SK-N-DZ (cell line): ENCODE measurements around the gene USB1.

Experiments
- DNase-seq: peaks from one replicate; pipeline ENCODE4 v3.0.0-alpha.2; 2015; ENCODE audit warnings: low spot score

Gene USB1

DNA sequence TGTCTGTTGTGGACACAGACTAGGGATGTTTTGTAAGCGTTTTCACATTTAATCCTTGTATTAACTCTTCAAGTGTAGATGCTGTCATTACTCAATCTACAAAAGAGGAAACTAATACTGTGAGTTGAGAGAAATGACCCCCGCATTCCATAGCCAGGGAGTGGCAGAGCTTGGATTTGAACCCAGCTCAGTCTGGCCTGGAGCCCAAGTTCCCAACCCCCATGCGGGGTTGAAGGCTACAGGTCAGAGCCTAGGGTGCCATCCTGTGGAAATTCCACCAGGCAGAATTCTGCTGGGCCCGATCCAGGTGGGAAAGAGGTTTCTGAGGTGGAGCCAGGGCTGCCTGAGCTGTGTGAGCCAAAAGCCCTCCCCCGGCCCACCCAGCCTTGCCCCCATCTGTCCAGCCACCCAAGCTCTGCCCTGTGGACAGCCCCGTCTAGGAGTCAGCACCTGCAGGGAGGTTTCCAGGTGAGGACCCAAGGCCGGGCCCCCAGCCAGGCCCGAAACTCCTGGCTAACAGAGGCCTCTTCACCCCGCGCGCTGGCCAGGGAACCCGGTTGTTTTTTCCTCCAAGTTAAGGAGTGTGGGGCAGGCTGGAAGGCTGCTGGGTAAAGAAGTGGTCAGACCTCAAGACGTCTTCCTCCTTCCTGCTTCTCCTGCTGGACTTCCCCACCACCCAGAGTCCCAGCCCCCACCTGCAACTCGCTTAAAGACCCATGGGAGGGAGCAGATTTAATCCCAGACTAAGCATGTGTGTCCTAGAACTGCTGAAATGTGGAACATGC, 30.0 kb downstream of the USB1 start:
- no peak for DNase-seq

DNA sequence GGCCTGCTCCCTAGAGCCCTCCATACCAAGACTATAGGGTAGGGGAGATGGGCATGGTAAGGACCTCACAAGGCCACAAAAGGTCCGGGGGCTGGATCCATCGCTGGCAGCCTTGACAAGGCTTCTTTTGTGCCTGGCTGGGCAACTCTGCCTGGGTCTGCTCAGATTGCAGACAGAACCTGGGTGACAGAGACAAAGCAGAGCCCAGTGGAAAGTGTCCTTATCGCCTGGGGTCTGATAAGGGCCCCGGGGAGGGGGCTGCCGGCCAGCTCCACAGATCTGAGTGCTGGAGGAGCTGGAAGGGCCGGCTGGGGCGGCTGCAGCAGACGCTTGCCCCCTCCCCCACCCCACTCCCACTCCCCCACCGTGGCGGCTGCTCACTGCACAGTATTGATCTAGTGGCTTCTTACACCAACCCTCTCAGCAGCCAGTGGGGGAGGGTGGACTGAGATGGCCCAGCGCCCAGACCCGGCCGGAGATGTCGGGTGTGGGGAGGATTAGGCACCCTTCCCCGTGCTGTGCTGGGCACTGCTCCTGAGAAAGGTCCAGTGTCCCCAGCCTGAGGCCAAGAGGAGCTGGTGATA, 31.6 kb downstream of the USB1 start:
- peak; percentile 93 for DNase-seq

DNA sequence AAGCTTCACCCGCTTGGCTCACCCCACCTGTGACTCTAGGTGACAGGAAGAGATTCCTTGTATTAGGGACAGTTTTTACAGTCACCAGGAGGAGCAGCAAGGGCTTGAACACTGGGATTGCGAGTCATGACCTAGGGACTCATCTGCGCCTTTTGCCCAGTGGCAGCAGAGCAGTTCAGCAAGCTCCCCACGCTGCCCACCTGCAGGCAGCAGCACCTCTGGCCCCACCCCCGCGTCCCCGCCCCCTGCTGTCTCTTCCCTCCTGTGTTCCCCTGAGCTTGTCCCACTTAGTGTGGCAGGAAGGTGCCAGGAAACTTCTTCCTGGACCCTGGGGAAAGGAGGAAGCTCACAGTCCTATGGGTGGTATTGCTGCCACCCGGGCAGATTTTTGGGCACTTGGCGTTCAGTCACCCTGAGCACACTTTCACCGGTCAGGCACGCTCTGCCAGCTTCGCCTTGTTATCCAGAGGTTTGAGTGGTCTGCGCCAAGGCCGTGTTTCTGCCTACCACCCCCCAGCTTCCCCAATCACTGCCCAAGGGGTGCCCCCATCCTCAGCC, 33.0 kb downstream of the USB1 start:
- DNase-seq: no peak

DNA sequence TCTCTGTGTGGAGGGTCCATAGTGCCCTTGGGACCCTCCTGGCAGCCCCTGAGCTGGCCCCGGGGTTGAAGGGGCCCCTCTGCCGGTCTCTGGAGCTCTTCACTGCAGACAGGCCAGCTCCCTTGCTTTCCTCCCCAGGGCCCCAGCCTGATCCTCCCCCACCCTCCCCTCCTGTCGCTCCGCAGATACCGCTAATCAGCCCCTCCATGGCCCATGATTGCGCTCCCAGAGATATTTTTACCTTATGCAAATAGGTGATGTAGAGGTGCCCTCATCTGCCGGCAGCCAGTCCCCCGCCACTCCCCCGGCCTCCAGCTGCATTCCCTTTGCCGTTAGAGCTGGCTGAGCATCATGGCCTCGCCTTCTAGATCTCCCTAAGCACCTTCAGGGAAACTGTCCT, 33.6 kb downstream of the USB1 start:
- no peak for DNase-seq

DNA sequence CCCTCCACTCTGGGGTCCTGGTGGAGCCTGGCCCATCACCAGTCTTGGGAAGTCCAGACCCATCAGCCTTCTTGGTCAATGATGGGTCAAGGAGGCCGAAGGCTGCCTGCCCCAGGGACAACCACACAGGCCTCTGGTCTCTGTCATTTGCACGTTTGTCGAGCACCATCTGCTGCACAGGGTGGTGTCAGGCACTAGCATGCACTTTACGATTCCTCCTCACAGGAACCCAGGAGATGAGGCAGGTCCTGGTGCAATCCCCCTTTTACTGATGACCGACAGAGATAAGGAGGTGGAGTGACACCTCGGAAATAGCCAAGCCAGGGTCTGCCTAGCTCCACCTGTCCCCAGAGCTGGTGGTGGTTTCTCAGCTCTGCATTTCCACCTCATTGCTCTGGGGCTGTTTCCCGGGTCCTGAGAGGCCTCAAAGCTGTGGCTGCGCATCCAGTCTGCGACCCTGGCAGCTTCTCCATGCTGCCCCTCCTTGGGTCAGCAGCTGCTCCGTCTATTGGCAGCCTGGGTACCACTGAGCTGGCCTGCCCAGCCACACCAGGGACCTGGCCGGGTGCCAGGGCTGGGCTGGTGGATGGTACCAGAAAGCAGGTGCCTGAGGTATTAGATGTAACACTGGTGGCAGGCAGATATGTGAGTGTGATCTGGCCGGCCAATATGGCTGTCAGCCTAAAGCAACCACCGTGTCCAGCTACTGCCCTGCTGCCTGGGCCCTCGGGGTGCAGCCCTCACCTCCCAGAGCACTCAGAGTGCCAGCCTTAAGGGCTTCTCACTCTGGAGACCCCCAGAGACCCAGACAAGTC, 34.4 kb downstream of the USB1 start:
- peak; percentile 85 for DNase-seq

DNA sequence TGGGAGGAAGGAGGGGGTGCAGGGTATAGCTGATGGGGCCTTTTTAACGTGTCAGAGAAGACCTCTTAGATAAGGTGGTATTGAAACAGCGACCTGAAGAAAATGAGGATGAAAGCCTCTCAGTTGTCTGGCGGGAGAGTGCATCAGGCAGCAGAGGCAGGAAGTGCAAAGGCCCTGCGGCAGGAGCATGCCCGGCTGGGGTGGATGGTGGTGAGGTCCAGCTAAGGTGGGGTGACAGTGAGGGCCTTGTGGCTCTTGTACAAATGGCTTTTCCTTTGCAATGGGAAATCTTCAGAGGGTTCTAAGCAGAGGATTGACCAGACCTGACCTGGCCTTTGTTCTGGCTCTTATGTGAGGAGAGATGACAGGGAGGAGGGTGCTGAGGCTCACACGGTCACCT, 35.7 kb downstream of the USB1 start:
- no peak for DNase-seq

DNA sequence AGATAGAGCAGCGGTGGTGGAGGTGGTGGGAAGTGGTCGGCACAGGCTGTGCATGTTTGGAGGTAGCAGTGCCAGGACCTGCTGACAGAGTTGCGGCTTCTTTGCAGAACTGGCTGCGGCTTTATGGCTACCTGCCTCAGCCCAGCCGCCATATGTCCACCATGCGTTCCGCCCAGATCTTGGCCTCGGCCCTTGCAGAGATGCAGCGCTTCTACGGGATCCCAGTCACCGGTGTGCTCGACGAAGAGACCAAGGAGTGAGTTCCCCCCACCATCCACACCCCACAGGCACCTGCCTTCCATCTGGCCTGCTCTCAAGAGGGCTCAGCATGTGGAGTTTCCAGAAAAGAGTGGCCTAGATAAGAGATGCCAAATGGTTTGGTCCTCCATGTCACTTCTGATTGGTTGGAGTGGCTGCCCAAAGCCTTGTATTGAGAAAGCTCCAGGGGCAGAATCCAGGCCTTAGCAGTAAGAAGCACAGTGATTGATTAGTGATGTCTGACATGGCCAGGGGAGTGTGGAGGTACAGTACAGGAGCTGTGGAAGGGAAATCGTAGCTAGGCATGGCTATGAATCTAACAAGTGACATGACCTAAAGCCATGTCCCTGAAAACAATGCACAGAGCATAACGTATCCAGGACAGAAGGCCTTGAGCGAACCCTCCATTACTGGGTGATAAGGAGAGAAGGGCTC, 36.3 kb downstream of the USB1 start:
- DNase-seq: no peak

DNA sequence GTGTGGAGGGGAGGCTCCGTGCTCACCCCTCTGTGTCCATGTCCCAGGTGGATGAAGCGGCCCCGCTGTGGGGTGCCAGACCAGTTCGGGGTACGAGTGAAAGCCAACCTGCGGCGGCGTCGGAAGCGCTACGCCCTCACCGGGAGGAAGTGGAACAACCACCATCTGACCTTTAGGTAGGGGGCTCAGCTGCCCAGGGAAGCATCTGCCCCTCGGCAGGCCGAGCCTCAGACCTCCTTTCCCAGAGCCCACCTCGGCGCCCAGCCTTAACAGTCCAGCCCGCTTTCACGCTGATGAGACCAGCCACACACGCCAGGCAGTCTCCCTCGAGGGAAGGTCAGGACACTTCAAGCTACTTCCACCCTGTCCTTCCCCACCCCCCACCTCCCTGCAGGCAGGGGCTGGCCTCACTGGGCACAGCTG, 37.0 kb downstream of the USB1 start:
- no peak for DNase-seq

DNA sequence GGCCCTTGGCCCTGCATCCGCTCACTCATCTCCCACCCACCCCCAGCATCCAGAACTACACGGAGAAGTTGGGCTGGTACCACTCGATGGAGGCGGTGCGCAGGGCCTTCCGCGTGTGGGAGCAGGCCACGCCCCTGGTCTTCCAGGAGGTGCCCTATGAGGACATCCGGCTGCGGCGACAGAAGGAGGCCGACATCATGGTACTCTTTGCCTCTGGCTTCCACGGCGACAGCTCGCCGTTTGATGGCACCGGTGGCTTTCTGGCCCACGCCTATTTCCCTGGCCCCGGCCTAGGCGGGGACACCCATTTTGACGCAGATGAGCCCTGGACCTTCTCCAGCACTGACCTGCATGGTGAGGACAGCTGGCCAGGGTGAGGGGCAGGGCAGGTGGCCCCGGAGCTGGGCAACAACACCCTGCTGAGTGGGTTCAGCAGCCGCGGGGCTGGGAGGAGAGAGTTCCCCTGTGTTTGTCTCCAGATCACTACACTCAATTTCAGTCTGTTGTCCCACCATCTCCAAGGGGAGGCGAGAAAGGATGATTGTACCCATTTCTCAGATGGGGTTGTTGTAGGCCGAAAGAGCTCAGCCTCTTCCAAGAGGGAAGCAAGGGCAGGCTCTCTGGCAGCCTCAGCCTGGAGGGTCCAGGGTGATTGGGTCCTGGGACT, 38.8 kb downstream of the USB1 start:
- no peak for DNase-seq

DNA sequence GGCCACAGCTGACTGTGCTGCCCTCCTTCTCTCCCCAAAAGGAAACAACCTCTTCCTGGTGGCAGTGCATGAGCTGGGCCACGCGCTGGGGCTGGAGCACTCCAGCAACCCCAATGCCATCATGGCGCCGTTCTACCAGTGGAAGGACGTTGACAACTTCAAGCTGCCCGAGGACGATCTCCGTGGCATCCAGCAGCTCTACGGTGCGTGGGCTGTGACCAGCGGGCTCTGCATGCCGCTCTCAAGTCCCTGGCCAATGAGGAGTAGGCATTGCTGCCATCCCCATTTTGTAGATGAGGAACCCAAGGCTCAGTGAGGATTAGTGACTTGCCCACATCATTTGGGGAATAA, 39.3 kb downstream of the USB1 start:
- no peak for DNase-seq

DNA sequence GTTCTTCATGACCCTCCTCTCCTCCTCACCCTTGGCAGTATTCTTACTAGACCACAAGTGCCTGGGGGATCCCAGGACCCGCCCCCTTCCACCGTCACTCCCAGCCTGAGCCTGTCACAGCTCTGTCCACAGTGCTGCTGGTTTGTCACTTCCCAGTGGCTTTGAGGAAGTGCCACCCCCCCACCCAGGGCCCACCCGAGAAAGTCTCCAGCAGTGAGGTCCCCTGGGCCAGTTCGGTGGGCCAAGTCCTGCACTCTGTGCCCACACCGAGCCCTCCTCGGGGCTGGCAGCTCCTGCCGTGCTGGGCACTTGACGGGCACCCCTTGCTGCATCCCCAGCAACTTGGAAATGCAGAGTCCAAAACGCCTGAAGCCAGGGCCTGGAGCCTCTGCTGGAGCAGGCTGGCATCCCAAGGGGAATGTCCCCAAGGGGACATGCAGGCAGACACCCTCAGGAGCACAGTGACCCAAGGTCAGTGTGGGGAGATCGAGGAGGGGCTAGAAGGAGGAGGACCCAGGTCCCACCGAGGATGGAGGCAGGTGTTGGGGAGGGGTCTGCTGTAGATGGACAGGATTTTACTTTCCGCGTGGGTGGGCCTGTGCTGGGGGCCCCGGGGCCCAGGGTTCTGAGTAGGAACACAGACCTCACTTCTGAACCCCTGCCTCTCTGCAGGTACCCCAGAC, 39.9 kb downstream of the USB1 start:
- DNase-seq: no peak

DNA sequence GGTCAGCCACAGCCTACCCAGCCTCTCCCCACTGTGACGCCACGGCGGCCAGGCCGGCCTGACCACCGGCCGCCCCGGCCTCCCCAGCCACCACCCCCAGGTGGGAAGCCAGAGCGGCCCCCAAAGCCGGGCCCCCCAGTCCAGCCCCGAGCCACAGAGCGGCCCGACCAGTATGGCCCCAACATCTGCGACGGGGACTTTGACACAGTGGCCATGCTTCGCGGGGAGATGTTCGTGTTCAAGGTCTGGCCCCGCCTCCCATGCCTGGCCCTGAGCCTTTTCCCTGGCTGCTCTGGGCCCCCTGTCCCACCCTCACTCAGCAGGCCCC, 40.4 kb downstream of the USB1 start:
- DNase-seq: no peak

DNA sequence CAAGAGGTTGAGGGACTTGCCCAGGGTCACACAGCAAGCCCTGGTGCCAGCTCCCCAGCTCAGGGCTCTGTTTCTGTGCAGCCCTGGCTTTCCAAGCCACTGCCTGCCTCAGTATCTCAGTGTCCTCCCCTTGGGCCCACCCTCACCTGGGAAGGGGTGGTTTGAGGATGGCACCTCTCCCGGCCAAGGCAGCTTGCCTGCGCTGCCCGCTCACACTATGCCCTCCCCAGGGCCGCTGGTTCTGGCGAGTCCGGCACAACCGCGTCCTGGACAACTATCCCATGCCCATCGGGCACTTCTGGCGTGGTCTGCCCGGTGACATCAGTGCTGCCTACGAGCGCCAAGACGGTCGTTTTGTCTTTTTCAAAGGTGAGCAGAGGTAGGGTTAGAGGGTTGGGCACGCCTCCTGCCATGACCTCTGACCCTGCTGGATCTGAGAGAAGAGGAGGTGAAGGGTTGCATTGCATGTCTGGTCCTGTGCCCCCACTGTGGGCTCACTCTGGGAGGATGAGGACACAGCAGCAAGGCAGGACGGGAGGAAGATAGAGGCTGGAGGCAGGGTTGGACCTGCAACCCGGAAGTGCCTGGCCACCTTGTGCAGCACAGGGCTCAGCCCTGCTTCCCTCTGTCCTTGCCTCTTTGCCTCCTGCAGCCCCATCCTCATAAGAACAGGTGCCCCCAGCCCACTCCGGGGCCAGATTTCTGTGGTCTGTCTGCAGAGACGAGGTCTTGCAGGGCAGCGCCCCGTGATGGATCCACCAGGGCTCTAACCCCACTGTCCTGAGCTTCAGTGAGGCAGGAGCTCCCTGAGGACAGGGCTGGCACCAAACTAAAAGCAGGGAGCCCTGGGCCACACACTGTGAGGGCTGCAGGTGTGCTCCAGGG, 41.0 kb downstream of the USB1 start:
- no peak for DNase-seq

DNA sequence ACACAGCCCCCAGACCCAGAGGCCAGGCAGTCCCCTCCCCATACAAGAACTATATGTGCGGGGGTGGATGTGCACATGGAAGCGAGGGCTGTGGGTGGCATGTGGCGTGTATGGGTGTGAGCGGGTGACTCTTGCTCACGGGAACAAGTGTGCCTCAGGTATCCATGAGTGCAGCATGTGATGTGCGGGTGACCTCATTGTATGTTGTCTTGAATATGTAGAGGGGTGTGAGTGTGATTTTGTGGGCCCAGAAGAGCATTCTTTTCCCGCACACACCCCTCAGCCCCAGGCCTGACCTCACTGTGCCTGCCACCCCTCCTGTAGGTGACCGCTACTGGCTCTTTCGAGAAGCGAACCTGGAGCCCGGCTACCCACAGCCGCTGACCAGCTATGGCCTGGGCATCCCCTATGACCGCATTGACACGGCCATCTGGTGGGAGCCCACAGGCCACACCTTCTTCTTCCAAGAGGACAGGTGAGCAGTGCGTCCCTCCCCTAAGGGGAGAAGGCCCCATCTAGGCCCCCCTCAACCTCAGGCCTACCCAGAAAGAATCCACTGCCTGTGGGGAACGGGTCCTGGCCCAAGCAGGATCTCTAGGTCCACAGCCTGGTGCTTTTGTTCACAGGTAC, 41.8 kb downstream of the USB1 start:
- no peak for DNase-seq

DNA sequence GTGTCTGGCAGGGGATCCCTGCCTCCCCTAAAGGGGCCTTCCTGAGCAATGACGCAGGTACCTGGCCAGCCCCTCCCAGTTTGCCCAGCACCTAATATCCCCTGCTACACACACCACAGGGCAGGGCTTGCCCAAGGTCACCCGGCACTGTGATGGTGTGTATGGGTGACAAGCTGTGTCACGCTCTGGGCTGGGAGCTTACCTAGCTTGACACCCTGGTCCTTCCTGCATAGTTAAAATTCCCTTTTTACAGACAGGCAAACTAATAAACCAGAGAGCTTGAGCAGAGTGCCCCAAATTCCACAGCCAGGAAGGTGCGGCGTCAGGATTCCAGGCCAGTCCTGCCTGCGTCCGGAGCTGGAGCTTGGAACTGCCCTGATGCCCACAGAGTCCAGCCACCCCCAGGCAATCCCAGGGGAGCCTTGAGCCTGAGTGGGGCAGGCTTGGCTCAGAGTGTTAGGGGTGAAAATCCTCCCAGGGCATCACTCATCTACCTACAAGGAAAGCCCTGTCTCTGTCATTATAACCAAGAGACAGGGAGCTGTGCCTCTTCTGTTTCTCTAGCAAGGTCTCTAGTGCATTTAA, 42.5 kb downstream of the USB1 start:
- no peak for DNase-seq

DNA sequence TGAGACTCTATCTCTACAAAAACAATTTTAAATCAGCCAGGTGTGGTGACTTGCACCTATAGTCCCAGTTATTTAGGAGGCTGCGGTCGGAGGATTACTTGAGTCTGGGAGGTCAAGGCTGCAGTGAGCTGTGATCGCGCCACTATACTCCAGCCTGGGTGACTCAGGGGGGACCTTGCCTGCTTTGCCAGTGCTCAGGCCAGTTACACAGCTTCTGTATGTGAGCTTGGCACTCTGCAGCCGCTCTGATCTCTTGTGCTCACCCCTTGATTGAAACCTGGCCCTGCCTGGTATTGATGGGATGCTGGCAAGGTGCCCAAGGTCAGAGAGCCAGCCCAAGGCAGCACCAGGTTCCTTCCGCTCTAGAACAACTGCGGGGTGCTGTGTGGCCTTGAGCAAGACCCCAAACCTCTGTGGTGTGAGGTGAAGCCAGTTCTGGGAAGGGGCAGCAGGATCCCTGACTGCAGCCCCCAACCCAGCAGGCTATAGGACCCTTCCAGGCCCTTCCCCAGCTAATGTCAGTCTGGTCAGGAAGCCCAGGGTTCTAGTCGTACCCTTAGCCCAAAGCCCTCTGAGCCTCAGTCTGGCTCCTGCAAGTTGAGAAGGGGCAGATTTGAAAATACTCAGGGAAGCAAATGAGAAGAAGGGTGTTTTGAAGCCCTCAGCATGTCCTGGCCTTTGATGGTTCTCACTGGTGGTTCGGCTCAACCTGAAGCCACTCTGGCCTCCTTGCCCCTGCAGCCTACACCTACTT, 43.2 kb downstream of the USB1 start:
- DNase-seq: no peak

DNA sequence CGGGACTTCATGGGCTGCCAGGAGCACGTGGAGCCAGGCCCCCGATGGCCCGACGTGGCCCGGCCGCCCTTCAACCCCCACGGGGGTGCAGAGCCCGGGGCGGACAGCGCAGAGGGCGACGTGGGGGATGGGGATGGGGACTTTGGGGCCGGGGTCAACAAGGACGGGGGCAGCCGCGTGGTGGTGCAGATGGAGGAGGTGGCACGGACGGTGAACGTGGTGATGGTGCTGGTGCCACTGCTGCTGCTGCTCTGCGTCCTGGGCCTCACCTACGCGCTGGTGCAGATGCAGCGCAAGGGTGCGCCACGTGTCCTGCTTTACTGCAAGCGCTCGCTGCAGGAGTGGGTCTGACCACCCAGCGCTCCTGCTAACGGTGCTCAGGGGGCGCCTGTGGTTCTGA, 43.9 kb downstream of the USB1 start:
- DNase-seq: no peak
